DMS 273 (cell line): ENCODE results near the gene ECM1.

Experiments
- DNase-seq: peaks from one replicate; lab custom pipeline; 2025; ENCODE audit not compliant: unreplicated experiment; lab: John Stamatoyannopoulos, UW

ECM1 gene

DNA sequence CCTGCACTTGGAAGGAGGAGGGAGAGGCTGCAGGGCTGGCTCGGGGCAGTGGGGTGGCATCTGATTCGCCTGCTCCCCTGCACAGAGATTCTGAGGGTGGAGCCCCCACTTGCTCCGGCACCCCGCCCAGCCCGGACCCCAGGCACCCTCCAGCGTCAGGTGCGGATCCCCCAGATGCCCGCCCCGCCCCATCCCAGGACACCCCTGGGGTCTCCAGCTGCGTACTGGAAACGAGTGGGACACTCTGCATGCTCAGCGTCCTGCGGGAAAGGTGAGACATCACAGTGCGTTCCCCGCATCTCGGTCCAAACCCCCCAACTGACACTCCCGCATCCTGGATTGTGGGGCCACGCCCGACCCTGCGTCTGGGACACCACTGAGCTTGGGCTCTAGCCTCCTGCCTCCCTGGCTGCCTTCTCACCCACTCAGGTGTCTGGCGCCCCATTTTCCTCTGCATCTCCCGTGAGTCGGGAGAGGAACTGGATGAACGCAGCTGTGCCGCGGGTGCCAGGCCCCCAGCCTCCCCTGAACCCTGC is 49.2 kb downstream of the ECM1 start:
- no peak for DNase-seq

DNA sequence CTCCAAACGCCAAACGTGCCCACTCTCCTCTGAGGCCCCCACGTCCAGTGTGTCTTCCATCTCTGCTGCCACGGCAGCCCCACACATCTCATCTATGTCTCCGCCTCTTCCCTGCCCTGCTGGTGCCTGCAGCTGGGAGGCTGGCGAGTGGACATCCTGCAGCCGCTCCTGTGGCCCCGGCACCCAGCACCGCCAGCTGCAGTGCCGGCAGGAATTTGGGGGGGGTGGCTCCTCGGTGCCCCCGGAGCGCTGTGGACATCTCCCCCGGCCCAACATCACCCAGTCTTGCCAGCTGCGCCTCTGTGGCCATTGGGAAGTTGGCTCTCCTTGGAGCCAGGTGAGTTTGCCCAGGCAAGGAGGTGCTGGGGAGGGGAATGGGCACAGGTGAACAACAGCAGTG is 49.9 kb downstream of the ECM1 start:
- DNase-seq = no peak

DNA sequence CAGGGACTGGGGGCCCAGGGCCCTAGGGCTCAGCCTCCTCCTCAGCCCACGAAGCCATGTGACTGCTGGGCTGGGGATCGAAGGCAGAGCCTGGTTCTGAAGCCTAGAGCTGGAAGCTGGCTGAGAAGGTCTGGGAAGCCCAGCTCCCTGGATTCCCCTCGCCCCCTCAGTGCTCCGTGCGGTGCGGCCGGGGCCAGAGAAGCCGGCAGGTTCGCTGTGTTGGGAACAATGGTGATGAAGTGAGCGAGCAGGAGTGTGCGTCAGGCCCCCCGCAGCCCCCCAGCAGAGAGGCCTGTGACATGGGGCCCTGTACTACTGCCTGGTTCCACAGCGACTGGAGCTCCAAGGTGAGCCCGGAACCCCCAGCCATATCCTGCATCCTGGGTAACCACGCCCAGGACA is 50.4 kb downstream of the ECM1 start:
- no peak for DNase-seq

DNA sequence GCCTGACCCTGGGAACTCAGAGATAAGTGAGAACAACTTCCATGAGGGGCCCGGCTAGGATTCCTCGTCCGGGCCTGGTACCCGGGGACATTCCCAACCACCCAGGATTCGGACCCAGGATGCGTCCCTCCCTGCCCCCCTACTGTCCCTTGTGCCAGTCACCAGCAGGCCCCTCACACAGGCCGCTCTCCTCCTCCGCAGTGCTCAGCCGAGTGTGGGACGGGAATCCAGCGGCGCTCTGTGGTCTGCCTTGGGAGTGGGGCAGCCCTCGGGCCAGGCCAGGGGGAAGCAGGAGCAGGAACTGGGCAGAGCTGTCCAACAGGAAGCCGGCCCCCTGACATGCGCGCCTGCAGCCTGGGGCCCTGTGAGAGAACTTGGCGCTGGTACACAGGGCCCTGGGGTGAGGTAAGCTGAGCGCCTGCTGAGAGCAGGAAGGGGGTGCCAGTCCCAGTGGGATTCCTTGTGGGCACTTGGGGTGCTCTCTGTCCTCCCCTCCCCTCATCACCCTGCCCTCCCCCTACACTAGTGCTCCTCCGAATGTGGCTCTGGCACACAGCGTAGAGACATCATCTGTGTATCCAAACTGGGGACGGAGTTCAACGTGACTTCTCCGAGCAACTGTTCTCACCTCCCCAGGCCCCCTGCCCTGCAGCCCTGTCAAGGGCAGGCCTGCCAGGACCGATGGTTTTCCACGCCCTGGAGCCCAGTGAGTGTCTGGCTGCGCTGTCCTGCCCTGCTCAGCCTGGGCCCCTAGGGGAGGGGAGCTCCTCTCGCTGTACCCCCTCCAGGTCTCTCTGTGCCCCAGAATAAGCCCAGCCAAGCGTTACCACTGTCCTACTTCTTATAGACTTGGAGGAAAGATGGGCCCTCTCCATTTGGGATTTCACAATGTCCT is 51.1 kb downstream of the ECM1 start:
- no peak for DNase-seq

DNA sequence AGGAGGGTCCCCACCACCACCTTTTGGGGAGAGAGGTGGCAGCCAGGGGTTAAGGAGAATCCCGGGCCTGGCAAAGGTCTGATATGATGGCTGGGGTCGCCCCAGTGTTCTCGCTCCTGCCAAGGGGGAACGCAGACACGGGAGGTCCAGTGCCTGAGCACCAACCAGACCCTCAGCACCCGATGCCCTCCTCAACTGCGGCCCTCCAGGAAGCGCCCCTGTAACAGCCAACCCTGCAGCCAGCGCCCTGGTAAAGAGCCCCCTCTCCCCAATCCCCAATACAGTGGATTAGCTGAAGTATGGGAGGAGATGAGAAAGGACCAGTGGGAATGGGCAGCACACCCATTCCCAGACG is 51.7 kb downstream of the ECM1 start:
- no peak for DNase-seq

DNA sequence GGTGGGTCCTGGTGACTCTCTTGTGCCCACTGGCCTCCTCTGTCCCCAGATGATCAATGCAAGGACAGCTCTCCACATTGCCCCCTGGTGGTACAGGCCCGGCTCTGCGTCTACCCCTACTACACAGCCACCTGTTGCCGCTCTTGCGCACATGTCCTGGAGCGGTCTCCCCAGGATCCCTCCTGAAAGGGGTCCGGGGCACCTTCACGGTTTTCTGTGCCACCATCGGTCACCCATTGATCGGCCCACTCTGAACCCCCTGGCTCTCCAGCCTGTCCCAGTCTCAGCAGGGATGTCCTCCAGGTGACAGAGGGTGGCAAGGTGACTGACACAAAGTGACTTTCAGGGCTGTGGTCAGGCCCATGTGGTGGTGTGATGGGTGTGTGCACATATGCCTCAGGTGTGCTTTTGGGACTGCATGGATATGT is 52.1 kb downstream of the ECM1 start:
- peak; percentile 100 for DNase-seq

DNA sequence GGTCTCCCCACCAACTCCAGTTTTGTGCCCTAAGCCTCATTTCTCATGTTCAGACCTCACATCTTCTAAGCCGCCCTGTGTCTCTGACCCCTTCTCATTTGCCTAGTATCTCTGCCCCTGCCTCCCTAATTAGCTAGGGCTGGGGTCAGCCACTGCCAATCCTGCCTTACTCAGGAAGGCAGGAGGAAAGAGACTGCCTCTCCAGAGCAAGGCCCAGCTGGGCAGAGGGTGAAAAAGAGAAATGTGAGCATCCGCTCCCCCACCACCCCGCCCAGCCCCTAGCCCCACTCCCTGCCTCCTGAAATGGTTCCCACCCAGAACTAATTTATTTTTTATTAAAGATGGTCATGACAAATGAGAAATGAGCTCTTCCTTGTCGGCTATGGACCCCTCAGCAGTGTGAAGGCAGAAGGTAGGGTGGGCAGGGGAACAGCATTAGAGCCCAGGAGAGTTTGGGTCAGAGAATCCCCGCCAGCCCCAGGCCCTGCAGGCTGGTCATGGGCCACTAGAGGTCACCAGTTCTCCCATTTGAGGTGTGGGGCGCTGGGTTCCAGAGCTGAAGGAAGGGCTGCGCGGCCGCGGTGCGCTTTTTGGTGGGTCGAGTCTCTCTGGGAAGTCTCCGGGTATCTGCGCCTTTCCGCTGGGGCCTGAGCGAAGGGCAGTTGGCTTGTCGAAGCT is 52.8 kb downstream of the ECM1 start:
- DNase-seq = peak; percentile 100

DNA sequence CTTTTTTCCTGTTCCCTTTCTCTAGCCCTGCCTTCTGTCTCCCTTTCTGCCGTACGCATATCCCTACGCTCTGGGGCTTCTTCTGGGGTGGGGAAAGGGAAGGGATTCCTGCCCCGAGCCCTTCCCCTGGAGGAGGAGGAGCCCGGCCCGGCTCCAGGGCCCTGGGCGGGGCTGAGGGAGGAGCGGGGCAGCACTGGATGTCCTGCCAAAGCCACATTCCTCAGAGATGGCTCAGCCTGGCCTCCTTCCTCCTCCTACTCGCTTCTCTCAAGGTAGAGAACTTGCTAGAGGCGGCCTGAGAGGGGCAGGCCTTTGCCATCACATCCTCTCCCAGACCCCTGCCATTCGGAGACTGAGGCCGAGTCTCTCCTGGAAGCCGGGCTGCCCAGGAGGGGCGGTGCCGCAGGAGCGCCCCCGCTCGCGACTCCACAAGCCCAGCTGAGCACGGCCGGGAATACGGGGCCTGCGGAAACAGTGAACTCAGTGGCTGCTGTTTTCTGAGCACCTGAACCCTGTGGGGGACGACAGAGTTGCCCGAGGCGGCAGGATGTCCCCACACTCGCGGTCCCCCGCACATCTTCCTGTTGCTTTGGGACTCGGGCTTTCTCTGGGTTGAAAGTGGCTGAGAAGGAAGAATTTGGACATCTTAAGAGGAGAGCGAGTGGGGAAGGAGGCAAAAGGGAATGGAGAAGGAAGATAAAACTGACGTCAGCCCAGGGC is 53.5 kb downstream of the ECM1 start:
- peak; percentile 100 for DNase-seq

DNA sequence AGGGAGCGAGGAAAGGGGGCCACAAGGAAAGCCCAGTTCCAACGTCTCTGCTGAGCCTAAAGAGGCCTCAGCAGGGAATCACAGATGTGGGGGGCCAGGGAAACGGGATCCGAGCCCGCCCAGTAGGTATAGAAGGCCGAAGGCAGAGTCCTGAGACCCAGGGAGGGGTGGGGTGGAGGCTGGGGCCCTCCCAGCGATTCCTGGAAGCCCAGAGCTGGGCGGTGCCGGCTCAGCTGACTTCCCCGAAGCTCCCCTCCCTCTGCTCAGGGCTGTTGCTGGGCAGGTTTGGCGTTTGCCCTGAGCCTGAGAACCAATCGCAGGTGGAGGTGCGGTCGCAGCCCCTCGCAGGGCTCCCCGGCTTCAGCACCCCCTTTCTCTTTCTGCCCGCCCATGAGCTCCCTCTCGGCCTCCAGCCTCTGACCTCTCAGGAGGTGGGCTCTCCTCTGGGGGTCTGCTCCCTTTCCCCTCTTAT is 54.1 kb downstream of the ECM1 start:
- peak; percentile 100 for DNase-seq

DNA sequence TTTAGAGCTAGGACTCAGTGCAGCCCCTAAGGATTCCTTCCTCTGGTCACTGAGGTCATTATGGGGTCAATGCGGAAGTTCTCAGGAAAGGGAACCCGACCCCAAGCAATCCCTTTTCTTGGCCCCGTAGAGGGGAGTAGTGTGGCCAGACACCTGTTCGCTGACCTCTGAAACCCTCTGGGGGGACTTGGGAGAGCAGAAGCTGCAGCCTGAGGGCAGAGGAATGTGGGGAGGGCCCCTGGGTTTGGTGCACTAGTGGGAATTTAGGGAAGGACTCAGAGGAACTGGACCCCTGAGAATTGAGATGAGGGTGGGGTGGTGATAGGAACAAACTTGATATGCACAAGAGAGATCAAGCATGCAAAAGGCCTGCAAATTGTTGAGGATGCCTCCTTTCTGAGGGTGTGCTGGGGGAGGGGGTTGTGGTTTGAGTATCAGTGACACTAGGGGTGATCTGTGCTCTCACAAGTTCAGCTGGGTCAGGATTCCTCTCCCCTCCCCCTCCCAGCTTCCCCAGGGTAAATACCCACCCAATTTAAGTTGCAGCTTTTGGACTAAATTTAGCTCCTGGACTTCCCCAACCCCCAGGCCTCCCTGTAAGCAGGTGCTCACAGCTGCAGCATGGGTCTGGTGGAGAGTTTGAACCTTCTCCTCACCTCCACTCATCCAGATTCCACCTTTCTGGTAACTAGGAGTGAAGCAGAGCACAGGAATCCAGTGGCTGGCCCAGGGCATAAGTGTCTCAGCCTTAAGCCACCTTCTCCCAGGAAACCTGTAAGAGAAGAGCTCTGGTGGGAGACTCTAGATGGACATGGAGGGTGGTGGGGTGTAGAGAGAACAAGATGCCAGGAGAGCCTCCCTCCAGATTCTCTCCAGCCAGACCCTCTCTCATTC is 54.8 kb downstream of the ECM1 start:
- peak; percentile 97 for DNase-seq
